Suprapubic skin (tissue), 4 donors: ENCODE measurements around the gene EPS8L1. TPM values are rescaled to one million over a fixed set of nuclear protein-coding genes. Genes with fewer than 3 reads are reported as not detected.

Experiments
- DNase-seq, 2 donors: peaks; one replicate each; pipeline ENCODE4 v3.0.0-alpha.2; 2019; ENCODE audit warnings: low spot score in 2 of 2
- H3K27ac ChIP-seq: fragments of 200-600 bp; sonication (generic); one replicate; pipeline ENCODE4 v1.5.1; 2019
- H3K27me3 ChIP-seq: fragments of 200-600 bp; sonication (generic); one replicate; pipeline ENCODE4 v1.5.1; 2019
- H3K36me3 ChIP-seq: fragments of 200-600 bp; sonication (generic); one replicate; pipeline ENCODE4 v1.5.1; 2019
- H3K4me1 ChIP-seq: fragments of 200-600 bp; sonication (generic); one replicate; pipeline ENCODE4 v1.5.1; 2019
- H3K4me3 ChIP-seq: fragments of 200-600 bp; sonication (generic); one replicate; pipeline ENCODE4 v1.5.1; 2019; ENCODE audit warnings: mild to moderate bottlenecking
- H3K9me3 ChIP-seq: fragments of 200-600 bp; sonication (generic); one replicate; pipeline ENCODE4 v1.5.1; 2019
- EP300 ChIP-seq: sonication (generic); formaldehyde crosslinking; IDR thresholded peaks from one replicate; pipeline ENCODE4 v1.6.1; 2017; ENCODE audit warnings: antibody characterized with exemption
- POLR2A ChIP-seq, 2 donors: fragments of 450-650 bp; IDR thresholded peaks; one replicate each; pipeline ENCODE4 v1.6.1; 2017; ENCODE audit warnings: antibody characterized with exemption in 2 of 2, mild to moderate bottlenecking in 2 of 2, moderate library complexity in 2 of 2
- POLR2AphosphoS5 ChIP-seq, 3 donors: sonication (generic); formaldehyde crosslinking; IDR thresholded peaks; one replicate each; pipeline ENCODE4 v1.6.1; 2017; ENCODE audit warnings: antibody characterized with exemption in 3 of 3
- WGBS: methylation state at CpG from one replicate; pipeline ENCODE4 v1.1.5; 2018; 5-methylcytosine and 5-hydroxymethylcytosine counted together
- total RNA-seq, 4 donors: library from RNA; depleted of rRNA; stranded (reverse); fragments of >200 nt; gene quantifications; one replicate each; pipeline ENCODE4 v1.1.0, GENCODE V29; 2016
- TF ChIP-seq, protein P1 (sequence below), 2 donors: fragments of 200-600 bp in 1 of 2; fragments of 450-650 bp in 1 of 2; sonication (generic) in 1 of 2; IDR thresholded peaks; one replicate each; pipeline ENCODE4 v1.5.1; 2016 to 2019; ENCODE audit warnings: antibody characterized with exemption in 2 of 2, mild to moderate bottlenecking in 1 of 2, moderate library complexity in 1 of 2

EPS8L1 gene
- total RNA-seq, 4 donors from 2014 or later = 243 to 384 (median 304) TPM

DNA sequence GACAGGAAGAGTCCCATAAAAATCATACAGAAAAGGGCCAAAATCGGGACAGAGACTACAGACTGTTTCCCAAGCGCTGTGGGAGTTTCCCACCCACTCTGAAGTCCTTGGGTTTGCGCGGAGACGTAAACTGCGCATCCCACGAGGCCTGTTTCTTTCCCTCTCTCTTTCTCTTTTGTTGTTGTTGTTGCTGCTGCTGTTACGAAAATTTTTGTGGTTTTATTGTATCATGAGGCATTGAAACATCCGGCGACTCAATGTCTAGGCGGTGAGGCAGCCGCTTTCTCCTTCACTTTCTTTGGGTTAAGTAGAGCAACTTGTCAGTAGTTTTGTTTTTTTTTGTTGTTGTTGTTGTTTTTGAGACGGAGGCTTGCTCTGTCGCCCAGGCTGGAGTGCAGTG, 43.4 kb downstream of the EPS8L1 start:
- Histone ChIP-seq H3K27me3 (peaks cover 5% of the 10 kb centered on the region), H3K27ac (no peak overlapping the region), H3K36me3 (no peaks in the 10 kb centered on the region), H3K9me3 (no peaks in the 10 kb centered on the region), H3K4me1 (peaks cover 36% of the 10 kb centered on the region), H3K4me3 (no peak overlapping the region)
- TF ChIP-seq POLR2AphosphoS5 (IDR thresholded peaks at IDR 0.05) (no peak), POLR2A (IDR thresholded peaks at IDR 0.05) (no peak), EP300 (no peak)
- TF ChIP-seq, protein P1, sequence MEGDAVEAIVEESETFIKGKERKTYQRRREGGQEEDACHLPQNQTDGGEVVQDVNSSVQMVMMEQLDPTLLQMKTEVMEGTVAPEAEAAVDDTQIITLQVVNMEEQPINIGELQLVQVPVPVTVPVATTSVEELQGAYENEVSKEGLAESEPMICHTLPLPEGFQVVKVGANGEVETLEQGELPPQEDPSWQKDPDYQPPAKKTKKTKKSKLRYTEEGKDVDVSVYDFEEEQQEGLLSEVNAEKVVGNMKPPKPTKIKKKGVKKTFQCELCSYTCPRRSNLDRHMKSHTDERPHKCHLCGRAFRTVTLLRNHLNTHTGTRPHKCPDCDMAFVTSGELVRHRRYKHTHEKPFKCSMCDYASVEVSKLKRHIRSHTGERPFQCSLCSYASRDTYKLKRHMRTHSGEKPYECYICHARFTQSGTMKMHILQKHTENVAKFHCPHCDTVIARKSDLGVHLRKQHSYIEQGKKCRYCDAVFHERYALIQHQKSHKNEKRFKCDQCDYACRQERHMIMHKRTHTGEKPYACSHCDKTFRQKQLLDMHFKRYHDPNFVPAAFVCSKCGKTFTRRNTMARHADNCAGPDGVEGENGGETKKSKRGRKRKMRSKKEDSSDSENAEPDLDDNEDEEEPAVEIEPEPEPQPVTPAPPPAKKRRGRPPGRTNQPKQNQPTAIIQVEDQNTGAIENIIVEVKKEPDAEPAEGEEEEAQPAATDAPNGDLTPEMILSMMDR (IDR thresholded peaks at IDR 0.05) = no peak
- WGBS = 82% methylated on average over 14 of the region's 14 CpGs
- DNase-seq = no peak

DNA sequence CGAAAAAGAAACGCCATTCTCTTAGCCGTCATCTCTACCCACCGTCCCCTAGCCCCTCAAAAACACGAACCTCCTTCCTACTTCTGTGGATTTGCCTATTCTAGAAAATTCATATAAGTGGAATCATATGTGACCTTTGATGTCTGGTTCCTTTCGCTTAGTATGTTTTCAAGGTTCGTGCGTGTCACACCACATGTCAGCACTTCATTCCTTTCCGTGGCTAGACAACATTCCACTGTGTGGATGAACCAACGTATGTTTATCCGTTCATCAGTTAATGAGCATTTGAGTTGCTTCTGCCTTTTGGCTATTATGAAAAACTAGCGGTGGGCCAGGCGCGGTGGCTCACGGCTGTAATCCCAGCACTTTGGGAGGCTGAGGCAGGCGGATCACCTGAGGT, 55.8 kb downstream of the EPS8L1 start:
- TF ChIP-seq, protein P1 (IDR thresholded peaks at IDR 0.05) = no peak
- TF ChIP-seq EP300 = no peak
- Histone ChIP-seq H3K4me1 (no peaks in the 10 kb centered on the region), H3K36me3 (no peaks in the 10 kb centered on the region), H3K27me3 (peaks cover 30% of the 10 kb centered on the region), H3K27ac (no peak overlapping the region), H3K9me3 (no peaks in the 10 kb centered on the region), H3K4me3 (no peak overlapping the region)
- no peak for DNase-seq
- 68% methylated on average over 16 of the region's 16 CpGs for WGBS

DNA sequence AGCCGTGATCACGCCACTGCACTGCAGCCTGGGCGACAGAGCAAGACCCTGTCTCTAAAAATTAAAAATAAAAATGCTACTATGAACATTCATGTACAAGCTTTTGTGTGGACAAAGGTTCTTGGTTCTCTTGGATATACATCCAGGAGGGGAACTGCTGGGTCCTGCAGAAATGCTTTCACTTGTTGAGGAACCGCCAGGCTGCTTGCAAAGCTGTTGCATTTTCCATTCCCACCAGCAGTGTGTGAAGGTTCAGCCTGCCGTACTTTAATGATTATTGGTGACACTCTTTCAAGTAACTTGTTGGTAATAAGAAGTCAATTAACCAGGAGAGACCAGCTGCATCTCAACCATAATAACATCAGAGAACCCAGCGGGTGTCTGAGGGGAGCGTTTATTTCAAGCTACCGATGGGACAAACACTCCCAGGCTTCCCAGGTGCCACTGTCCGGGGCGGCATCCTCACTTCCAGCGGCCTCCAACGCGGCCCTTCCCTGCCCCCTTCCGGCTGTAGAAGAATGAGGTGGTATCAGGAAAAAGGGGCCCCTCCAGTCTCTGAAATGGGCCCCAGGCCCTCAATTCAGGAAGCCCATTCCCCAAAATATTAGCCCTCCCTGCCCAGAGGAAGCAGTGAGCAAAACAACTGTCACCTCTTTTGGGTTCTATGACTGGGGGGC, 56.9 kb downstream of the EPS8L1 start:
- Histone ChIP-seq H3K27ac (no peak overlapping the region), H3K27me3 (peaks cover 42% of the 10 kb centered on the region), H3K9me3 (no peaks in the 10 kb centered on the region), H3K4me1 (no peaks in the 10 kb centered on the region), H3K4me3 (no peak overlapping the region), H3K36me3 (no peaks in the 10 kb centered on the region)
- DNase-seq = no peak
- 48% methylated on average over 14 of the region's 14 CpGs for WGBS
- TF ChIP-seq EP300 = no peak
- TF ChIP-seq POLR2A (IDR thresholded peaks at IDR 0.05) = no peak
- no peak for TF ChIP-seq POLR2AphosphoS5 (IDR thresholded peaks at IDR 0.05)
- TF ChIP-seq, protein P1 (IDR thresholded peaks at IDR 0.05) = no peak

DNA sequence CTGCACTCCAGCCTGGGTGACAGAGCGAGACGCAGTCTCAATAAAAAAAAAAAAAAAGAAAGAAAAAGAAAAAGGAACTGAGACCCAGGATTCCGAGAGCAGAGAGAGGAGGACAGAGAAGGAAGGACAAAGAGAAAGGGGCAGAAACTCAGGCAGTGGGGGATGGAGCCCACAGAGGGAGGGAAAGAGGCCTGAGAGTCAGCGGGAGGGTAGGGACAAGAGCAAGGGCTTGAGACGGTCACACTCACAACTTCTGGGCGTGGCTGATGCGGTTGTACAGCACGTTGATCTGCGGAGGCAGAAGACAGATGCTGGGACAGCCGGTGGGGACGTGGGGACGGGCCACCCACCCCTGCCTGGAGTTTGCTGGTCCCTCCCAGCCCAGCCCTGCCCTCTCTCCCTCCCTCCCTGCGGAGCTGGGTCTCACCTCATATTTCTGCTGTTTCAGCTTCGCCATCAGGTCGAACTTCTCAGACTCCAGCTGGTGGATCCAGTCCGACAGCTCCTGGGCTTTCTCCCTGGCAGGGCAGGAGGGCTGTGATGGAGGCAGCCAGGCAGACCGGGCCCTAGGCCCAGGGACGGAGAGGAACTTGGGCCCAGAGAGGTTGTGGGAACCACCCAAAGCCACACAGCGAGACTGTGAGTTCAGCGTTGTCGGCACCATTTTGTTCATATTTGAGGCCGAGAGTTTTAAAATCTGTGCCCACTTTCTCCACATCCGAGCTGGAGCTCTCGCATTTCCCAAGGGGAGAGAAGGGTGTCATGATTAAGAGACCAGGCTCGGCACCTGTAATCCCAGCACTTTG, 58.2 kb downstream of the EPS8L1 start:
- no peak overlapping the region for H3K4me3 ChIP-seq
- no peaks in the 10 kb centered on the region for H3K36me3 ChIP-seq
- no peaks in the 10 kb centered on the region for H3K4me1 ChIP-seq
- 61% methylated on average over 24 of the region's 25 CpGs for whole genome bisulfite sequencing
- TF ChIP-seq, protein P1 (IDR thresholded peaks at IDR 0.05) = no peak
- no peak for TF ChIP-seq EP300
- H3K27me3 ChIP-seq = peaks cover 51% of the 10 kb centered on the region
- H3K9me3 ChIP-seq = no peaks in the 10 kb centered on the region
- DNase-seq = no peak
- no peak overlapping the region for H3K27ac ChIP-seq

DNA sequence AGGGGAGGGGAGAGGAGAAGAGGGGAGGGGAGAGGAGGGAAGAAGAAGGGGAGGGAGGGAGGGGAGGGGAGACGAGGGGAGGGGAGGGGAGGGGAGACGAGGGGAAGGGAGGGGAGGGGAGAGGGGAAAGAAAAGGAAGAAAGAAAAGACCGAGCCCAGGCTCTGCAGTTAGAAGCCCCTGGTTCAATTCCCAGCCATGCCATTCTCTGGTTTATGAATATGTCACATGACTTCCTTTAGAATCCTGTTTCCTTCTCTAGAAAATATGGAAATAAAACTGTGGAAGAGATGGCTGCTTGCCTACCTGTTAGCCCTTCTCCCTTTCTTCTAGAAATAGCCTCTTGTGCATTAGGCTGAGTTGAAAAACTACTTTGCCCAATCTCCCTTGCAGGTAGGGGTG, 59.1 kb downstream of the EPS8L1 start:
- no peaks in the 10 kb centered on the region for H3K4me1 ChIP-seq

More for the DNA sequence above, 59.1 kb downstream of the EPS8L1 start:
- no peak overlapping the region for H3K4me3 ChIP-seq
- no peaks in the 10 kb centered on the region for H3K9me3 ChIP-seq
- no peaks in the 10 kb centered on the region for H3K36me3 ChIP-seq
- no peak for TF ChIP-seq EP300
- no peak for TF ChIP-seq POLR2A (IDR thresholded peaks at IDR 0.05)
- TF ChIP-seq, protein P1 (IDR thresholded peaks at IDR 0.05) = no peak
- no peak for TF ChIP-seq POLR2AphosphoS5 (IDR thresholded peaks at IDR 0.05)
- WGBS = 23% methylated on average over 3 of the region's 3 CpGs
- H3K27me3 ChIP-seq = peaks cover 49% of the 10 kb centered on the region
- no peak for DNase-seq
- H3K27ac ChIP-seq = no peak overlapping the region
